HepG2 (cell line): ENCODE measurements around the gene NFILZ. TPM values are rescaled to one million over a fixed set of nuclear protein-coding genes. Genes with fewer than 3 reads are reported as not detected.
A peak's percentile ranks its signal among the peaks of the same experiment; 100 is the strongest.

Source experiments
- BHLHE40 ChIP-seq: IDR thresholded peaks from 2 replicates; pipeline ENCODE4 v1.6.1; 2011; ENCODE audit warnings: low read length, improper control_type of control experiment
- MIER3 ChIP-seq: IDR thresholded peaks from 2 replicates; pipeline ENCODE4 v1.6.1; 2016; ENCODE audit warnings: missing compliant biosample characterization, borderline replicate concordance
- SETDB1 ChIP-seq: sonication (generic); formaldehyde crosslinking; IDR thresholded peaks from 2 replicates; pipeline ENCODE4 v1.5.1; 2020; ENCODE audit warnings: missing genetic modification reagents, mild to moderate bottlenecking, borderline replicate concordance
- SRSF1 ChIP-seq: fragments of 200-400 bp; formaldehyde crosslinking; optimal IDR thresholded peaks from 2 replicates; pipeline ENCODE3; 2017; ENCODE audit warnings: mild to moderate bottlenecking, low read depth, low read length, moderate library complexity
- TAF1 ChIP-seq: sonication (generic); formaldehyde crosslinking; IDR thresholded peaks from 2 replicates; pipeline ENCODE4 v1.4.0; 2020; ENCODE audit warnings: missing genetic modification reagents
- TAF15 ChIP-seq: fragments of 200-400 bp; formaldehyde crosslinking; IDR thresholded peaks from one replicate; pipeline ENCODE4 v1.6.1; 2018; ENCODE audit warnings: mild to moderate bottlenecking, low read depth, low read length; ENCODE audit not compliant: poor library complexity, severe bottlenecking
- ZFAT ChIP-seq: sonication (generic); formaldehyde crosslinking; conservative IDR thresholded peaks from 2 replicates; pipeline ENCODE4 v1.8.1; 2023; ENCODE audit warnings: missing genetic modification reagents, inconsistent platforms
- ZNF317 ChIP-seq: sonication (generic); formaldehyde crosslinking; IDR thresholded peaks from 2 replicates; pipeline ENCODE4 v1.5.0; 2020; ENCODE audit warnings: mild to moderate bottlenecking, missing genetic modification reagents
- ZNF614 ChIP-seq: IDR thresholded peaks from 2 replicates; pipeline ENCODE4 v1.6.1; 2018; ENCODE audit warnings: missing biosample characterization, missing genetic modification reagents, inconsistent platforms, borderline replicate concordance
- polyA plus RNA-seq, 8 experiments: library from polyadenylated mRNA; depleted of rRNA in 3 of 8; stranded (reverse) in 7 of 8; unstranded in 1 of 8; fragments of >200 nt; fragmentation: Illumina TruSeq in 4 of 8; extraction: Trizol in 4 of 8; gene quantifications; 2 replicates each; pipeline versions ENCODE4 v1.2.1 to v1.2.3, GENCODE V29; 2011 to 2016; ENCODE audit warnings: low read depth in 4 of 8, missing spikeins in 1 of 8, mixed read lengths in 1 of 8; ENCODE audit not compliant: insufficient read depth in 1 of 8
- total RNA-seq, 5 experiments: library from RNA; depleted of rRNA; stranded (reverse); fragments of >200 nt; fragmentation: Illumina TruSeq; extraction: Trizol; gene quantifications; 2 replicates each; pipeline ENCODE4 v1.2.3, GENCODE V29; 2016; ENCODE audit warnings: low read depth in 1 of 5
- TF ChIP-seq, protein P1 (sequence below): sonication (generic); formaldehyde crosslinking; IDR thresholded peaks from 2 replicates; pipeline ENCODE4 v1.4.0; 2020; ENCODE audit warnings: missing genetic modification reagents, low read depth, mild to moderate bottlenecking, borderline replicate concordance
- TF ChIP-seq, protein P2 (sequence below): sonication (generic); formaldehyde crosslinking; IDR thresholded peaks from 2 replicates; pipeline ENCODE4 v1.5.1; 2020; ENCODE audit warnings: mild to moderate bottlenecking, missing genetic modification reagents, moderate library complexity
- TF ChIP-seq, protein P3 (sequence below): IDR thresholded peaks from 2 replicates; pipeline ENCODE4 v1.6.1; 2012; ENCODE audit warnings: low read depth, low read length, improper control_type of control experiment
- TF ChIP-seq, protein P4 (sequence below), 2 experiments: fragments of 450-650 bp in 1 of 2; sonication (generic) in 1 of 2; formaldehyde crosslinking in 1 of 2; IDR thresholded peaks; 2 replicates each; pipeline versions ENCODE4 v1.6.1 to v1.8.0; 2016 to 2022; ENCODE audit warnings: antibody characterized with exemption in 1 of 2, mild to moderate bottlenecking in 1 of 2, missing genetic modification reagents in 1 of 2
- TF ChIP-seq, protein P5 (sequence below): sonication (generic); formaldehyde crosslinking; IDR thresholded peaks from 2 replicates; pipeline ENCODE4 v1.5.0; 2020; ENCODE audit warnings: mild to moderate bottlenecking, missing genetic modification reagents, moderate library complexity

The NFILZ gene
- total and polyA plus RNA-seq, 2 of the 13 experiments (the other 11 are each of a cell fraction or from before 2014, with no cell fraction given), result not detected

DNA sequence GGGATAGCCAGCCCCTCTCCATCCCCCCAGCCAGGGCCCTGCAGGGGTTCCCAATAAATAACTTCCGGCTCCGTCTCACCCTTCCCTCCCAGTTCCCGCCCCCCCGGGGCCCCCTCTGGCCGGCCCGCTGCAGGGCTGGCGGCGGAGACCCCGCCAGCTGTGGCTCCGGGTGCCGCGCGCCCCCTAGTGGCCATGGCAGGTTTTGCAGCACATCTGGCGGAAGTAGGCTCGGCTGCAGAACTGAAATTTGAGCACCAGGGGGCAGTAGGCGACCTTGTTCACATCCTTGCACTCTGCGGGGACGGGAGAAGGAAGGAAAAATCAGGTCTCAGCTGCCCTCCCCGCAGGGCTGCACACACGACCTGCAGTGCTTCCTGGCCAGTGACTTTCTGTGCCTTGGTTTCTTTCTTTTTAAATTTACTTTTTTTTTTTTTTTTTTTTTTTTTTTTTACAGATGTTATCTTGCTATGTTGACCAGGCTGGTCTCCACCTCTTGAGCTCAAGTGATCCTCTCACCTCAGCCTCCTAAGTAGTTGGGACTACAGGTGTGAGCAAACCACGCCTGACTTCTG lies 49.6 kb upstream of the NFILZ start (continued):
- TF ChIP-seq, protein P1, sequence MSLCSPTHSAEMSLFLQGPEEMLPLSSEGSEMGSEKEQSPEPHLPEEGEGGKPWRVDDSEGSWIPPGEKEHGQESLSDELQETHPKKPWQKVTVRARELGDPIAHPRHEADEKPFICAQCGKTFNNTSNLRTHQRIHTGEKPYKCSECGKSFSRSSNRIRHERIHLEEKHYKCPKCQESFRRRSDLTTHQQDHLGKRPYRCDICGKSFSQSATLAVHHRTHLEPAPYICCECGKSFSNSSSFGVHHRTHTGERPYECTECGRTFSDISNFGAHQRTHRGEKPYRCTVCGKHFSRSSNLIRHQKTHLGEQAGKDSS (CRISPR knock-in tag), result no peak
- TF ChIP-seq, protein P2, sequence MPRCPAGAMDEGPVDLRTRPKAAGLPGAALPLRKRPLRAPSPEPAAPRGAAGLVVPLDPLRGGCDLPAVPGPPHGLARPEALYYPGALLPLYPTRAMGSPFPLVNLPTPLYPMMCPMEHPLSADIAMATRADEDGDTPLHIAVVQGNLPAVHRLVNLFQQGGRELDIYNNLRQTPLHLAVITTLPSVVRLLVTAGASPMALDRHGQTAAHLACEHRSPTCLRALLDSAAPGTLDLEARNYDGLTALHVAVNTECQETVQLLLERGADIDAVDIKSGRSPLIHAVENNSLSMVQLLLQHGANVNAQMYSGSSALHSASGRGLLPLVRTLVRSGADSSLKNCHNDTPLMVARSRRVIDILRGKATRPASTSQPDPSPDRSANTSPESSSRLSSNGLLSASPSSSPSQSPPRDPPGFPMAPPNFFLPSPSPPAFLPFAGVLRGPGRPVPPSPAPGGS (CRISPR knock-in tag), result no peak
- TF ChIP-seq MIER3 (CRISPR knock-in tag) (0 out of 2 replicates have a peak, but pooled peaks have one; percentile 19), BHLHE40 (no peak), SRSF1 (no peak), TAF1 (CRISPR knock-in tag) (no peak), ZNF614 (0 out of 2 replicates have a peak, but pooled peaks have one; percentile 28), TAF15 (no peak), SETDB1 (CRISPR knock-in tag) (no peak), ZNF317 (CRISPR knock-in tag) (no peak), ZFAT (CRISPR knock-in tag) (no peak)
- TF ChIP-seq, protein P3, sequence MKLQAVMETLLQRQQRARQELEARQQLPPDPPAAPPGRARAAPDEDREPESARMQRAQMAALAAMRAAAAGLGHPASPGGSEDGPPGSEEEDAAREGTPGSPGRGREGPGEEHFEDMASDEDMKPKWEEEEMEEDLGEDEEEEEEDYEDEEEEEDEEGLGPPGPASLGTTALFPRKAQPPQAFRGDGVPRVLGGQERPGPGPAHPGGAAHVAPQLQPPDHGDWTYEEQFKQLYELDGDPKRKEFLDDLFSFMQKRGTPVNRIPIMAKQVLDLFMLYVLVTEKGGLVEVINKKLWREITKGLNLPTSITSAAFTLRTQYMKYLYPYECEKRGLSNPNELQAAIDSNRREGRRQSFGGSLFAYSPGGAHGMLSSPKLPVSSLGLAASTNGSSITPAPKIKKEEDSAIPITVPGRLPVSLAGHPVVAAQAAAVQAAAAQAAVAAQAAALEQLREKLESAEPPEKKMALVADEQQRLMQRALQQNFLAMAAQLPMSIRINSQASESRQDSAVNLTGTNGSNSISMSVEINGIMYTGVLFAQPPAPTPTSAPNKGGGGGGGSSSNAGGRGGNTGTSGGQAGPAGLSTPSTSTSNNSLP, result no peak
- TF ChIP-seq, protein P4, sequence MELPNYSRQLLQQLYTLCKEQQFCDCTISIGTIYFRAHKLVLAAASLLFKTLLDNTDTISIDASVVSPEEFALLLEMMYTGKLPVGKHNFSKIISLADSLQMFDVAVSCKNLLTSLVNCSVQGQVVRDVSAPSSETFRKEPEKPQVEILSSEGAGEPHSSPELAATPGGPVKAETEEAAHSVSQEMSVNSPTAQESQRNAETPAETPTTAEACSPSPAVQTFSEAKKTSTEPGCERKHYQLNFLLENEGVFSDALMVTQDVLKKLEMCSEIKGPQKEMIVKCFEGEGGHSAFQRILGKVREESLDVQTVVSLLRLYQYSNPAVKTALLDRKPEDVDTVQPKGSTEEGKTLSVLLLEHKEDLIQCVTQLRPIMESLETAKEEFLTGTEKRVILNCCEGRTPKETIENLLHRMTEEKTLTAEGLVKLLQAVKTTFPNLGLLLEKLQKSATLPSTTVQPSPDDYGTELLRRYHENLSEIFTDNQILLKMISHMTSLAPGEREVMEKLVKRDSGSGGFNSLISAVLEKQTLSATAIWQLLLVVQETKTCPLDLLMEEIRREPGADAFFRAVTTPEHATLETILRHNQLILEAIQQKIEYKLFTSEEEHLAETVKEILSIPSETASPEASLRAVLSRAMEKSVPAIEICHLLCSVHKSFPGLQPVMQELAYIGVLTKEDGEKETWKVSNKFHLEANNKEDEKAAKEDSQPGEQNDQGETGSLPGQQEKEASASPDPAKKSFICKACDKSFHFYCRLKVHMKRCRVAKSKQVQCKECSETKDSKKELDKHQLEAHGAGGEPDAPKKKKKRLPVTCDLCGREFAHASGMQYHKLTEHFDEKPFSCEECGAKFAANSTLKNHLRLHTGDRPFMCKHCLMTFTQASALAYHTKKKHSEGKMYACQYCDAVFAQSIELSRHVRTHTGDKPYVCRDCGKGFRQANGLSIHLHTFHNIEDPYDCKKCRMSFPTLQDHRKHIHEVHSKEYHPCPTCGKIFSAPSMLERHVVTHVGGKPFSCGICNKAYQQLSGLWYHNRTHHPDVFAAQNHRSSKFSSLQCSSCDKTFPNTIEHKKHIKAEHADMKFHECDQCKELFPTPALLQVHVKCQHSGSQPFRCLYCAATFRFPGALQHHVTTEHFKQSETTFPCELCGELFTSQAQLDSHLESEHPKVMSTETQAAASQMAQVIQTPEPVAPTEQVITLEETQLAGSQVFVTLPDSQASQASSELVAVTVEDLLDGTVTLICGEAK (IDR thresholded peaks at IDR 0.05), result no peak
- TF ChIP-seq, protein P4 (CRISPR knock-in tag; IDR thresholded peaks at IDR 0.05), result no peak
- TF ChIP-seq, protein P5, sequence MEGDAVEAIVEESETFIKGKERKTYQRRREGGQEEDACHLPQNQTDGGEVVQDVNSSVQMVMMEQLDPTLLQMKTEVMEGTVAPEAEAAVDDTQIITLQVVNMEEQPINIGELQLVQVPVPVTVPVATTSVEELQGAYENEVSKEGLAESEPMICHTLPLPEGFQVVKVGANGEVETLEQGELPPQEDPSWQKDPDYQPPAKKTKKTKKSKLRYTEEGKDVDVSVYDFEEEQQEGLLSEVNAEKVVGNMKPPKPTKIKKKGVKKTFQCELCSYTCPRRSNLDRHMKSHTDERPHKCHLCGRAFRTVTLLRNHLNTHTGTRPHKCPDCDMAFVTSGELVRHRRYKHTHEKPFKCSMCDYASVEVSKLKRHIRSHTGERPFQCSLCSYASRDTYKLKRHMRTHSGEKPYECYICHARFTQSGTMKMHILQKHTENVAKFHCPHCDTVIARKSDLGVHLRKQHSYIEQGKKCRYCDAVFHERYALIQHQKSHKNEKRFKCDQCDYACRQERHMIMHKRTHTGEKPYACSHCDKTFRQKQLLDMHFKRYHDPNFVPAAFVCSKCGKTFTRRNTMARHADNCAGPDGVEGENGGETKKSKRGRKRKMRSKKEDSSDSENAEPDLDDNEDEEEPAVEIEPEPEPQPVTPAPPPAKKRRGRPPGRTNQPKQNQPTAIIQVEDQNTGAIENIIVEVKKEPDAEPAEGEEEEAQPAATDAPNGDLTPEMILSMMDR (CRISPR knock-in tag), result peak; percentile 95
